22Rv1 (cell line): ENCODE data around the gene CD8A.

Experiments
- CTCF ChIP-seq: fragments of 450-650 bp; IDR thresholded peaks from 2 replicates; pipeline ENCODE4 v1.5.1; 2017; ENCODE audit warnings: mild to moderate bottlenecking
- ZFX ChIP-seq: fragments of 450-650 bp; IDR thresholded peaks from 2 replicates; pipeline ENCODE4 v1.6.1; 2017; ENCODE audit warnings: antibody characterized with exemption, borderline replicate concordance

DNA sequence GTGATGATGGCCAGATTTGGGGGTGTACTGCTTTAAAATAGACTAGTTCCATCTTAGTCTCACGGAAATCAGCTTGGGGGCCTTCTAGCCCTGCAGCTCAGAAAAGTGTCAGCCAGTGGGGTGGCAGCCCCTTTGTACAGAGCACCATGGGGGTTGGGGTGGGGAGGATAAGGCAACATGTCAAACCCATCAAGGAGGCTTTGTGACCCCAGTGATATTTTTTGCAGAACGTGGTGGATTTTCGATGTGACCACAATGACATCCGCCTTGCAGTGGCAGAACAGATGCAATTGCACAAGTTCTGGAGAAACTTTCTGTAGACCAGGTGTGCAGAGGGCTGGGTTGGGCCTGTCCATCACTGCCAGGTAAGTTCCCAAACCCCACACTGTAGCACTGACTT is 3.0 kb upstream of the CD8A start:
- no peak for TF ChIP-seq CTCF
- no peak for TF ChIP-seq ZFX
